Peyer's patch (tissue), 4 donors: Measurements from ENCODE around the gene KDM6B. TPM values are rescaled to one million over a fixed set of nuclear protein-coding genes. Genes with fewer than 3 reads are reported as not detected.

Experiments used
- DNase-seq, 3 donors: peaks; one replicate each; pipeline ENCODE4 v3.0.0-alpha.2; 2017 to 2019
- H3K27ac ChIP-seq, 4 donors: fragments of 200-600 bp; sonication (generic); one replicate each; pipeline ENCODE4 v1.5.1; 2016 to 2019
- H3K27me3 ChIP-seq, 2 donors: fragments of 200-600 bp; sonication (generic); one replicate each; pipeline ENCODE4 v1.5.1; 2019
- H3K36me3 ChIP-seq, 3 donors: fragments of 200-600 bp; sonication (generic); one replicate each; pipeline ENCODE4 v1.5.1; 2016 to 2019
- H3K4me1 ChIP-seq, 4 donors: fragments of 200-600 bp; sonication (generic); one replicate each; pipeline ENCODE4 v1.5.1; 2016 to 2019
- H3K4me3 ChIP-seq, 4 donors: fragments of 200-600 bp; sonication (generic); 1 replicate in 3 of 4; 2 replicates in 1 of 4; pipeline ENCODE4 v1.5.1; 2016 to 2019; ENCODE audit warnings: mild to moderate bottlenecking in 1 of 4
- H3K9me3 ChIP-seq, 4 donors: fragments of 200-600 bp; sonication (generic); one replicate each; pipeline ENCODE4 v1.5.1; 2016 to 2019; ENCODE audit warnings: mild to moderate bottlenecking in 1 of 4
- POLR2A ChIP-seq, 2 donors: fragments of 450-650 bp; IDR thresholded peaks; one replicate each; pipeline ENCODE4 v1.5.1; 2017; ENCODE audit warnings: antibody characterized with exemption in 2 of 2, mild to moderate bottlenecking in 2 of 2, moderate library complexity in 2 of 2
- total RNA-seq, 4 donors: library from RNA; depleted of rRNA; stranded (reverse); fragments of >200 nt; gene quantifications; one replicate each; pipeline ENCODE4 v1.1.0, GENCODE V29; 2016
- TF ChIP-seq, protein P1 (sequence below), 6 experiments: fragments of 450-650 bp in 4 of 6; fragments of 200-600 bp in 2 of 6; sonication (generic) in 1 of 6; IDR thresholded peaks; one replicate each; pipeline ENCODE4 v1.5.1; 2017 to 2019; ENCODE audit warnings: antibody characterized with exemption in 6 of 6, mild to moderate bottlenecking in 3 of 6, moderate library complexity in 1 of 6

KDM6B gene
- total RNA-seq, 4 donors from 2014 or later: 32.1 to 45.6 (median 36.4) TPM

DNA sequence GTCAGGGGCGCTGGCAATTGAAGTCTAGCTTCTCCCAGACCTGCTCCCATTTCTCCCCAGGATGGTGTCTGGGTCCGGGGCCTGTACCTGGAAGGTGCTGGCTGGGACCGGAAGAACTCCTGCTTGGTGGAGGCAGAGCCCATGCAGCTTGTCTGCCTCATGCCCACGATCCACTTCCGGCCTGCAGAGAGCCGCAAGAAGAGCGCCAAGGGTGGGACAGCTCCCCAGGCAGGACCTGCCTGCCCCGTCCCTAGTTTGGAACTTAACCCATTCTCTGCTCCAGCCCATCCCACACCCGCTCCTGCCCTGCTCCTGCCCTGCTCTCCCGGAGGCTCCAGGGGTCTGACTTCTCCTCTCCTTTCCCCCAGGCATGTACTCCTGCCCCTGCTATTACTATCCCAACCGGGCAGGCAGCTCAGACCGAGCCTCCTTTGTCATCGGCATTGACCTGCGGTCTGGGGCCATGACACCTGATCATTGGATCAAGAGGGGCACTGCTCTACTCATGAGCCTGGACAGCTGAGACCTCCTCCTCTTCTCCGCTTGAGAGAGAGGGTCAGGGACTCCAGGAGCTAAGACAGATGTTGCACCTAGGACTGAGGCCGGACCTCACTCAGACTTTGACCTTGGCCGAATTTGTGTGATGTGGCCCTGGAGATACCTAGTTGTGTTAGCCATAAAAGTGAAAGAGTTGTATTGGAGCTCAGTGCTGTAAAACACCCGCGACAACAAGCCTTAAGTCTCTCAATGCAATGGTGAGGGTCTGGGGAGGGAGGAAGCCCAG is 814 bp upstream of the KDM6B start:
- Histone ChIP-seq H3K27me3 (no peaks in the 10 kb centered on the region), H3K36me3 (no peaks in the 10 kb centered on the region), H3K4me3 (peak overlapping the region; percentile 54 to 85 (median 76)), H3K9me3 (no peaks in the 10 kb centered on the region), H3K27ac (peak overlapping the region; percentile 88 to 100 (median 95)), H3K4me1 (peaks cover 0 to 28% (median 17%) of the 10 kb centered on the region in 4 donors)
- no peak for DNase-seq
- TF ChIP-seq, protein P1, sequence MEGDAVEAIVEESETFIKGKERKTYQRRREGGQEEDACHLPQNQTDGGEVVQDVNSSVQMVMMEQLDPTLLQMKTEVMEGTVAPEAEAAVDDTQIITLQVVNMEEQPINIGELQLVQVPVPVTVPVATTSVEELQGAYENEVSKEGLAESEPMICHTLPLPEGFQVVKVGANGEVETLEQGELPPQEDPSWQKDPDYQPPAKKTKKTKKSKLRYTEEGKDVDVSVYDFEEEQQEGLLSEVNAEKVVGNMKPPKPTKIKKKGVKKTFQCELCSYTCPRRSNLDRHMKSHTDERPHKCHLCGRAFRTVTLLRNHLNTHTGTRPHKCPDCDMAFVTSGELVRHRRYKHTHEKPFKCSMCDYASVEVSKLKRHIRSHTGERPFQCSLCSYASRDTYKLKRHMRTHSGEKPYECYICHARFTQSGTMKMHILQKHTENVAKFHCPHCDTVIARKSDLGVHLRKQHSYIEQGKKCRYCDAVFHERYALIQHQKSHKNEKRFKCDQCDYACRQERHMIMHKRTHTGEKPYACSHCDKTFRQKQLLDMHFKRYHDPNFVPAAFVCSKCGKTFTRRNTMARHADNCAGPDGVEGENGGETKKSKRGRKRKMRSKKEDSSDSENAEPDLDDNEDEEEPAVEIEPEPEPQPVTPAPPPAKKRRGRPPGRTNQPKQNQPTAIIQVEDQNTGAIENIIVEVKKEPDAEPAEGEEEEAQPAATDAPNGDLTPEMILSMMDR (IDR thresholded peaks at IDR 0.05): no peak
- TF ChIP-seq POLR2A (IDR thresholded peaks at IDR 0.05): no peak

DNA sequence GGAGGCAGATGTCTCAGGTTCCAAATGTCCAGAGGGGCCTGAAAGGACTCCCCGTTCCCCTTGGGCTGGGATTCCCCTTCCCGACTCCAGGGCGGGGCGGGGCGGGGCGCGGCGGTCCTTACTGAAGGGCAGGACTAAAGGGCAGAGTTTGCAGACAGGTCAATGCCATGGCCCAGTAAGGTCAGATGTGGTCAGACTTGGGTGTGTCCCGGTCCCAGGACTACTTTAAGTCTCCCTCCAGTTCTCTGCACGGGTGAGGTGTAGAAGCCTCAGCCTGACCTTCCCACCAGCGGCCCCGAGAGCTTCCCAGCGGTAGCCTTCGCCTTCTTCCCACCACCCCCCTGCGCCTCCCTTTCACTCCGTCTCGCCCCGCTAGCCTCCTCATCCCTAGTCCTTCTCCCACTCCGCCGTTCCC is 532 bp downstream of the KDM6B start:
- TF ChIP-seq, protein P1 (IDR thresholded peaks at IDR 0.05): no peak
- TF ChIP-seq POLR2A (IDR thresholded peaks at IDR 0.05): peak in 1 of 2 donors; percentile 23
- peak; percentile 59 to 88 (median 85) for DNase-seq
- Histone ChIP-seq H3K4me1 (peaks cover 0 to 37% (median 21%) of the 10 kb centered on the region in 4 donors), H3K36me3 (no peaks in the 10 kb centered on the region), H3K9me3 (no peaks in the 10 kb centered on the region), H3K27me3 (no peaks in the 10 kb centered on the region), H3K4me3 (peak overlapping the region; percentile 54 to 85 (median 76)), H3K27ac (peak overlapping the region; percentile 88 to 100 (median 95))

DNA sequence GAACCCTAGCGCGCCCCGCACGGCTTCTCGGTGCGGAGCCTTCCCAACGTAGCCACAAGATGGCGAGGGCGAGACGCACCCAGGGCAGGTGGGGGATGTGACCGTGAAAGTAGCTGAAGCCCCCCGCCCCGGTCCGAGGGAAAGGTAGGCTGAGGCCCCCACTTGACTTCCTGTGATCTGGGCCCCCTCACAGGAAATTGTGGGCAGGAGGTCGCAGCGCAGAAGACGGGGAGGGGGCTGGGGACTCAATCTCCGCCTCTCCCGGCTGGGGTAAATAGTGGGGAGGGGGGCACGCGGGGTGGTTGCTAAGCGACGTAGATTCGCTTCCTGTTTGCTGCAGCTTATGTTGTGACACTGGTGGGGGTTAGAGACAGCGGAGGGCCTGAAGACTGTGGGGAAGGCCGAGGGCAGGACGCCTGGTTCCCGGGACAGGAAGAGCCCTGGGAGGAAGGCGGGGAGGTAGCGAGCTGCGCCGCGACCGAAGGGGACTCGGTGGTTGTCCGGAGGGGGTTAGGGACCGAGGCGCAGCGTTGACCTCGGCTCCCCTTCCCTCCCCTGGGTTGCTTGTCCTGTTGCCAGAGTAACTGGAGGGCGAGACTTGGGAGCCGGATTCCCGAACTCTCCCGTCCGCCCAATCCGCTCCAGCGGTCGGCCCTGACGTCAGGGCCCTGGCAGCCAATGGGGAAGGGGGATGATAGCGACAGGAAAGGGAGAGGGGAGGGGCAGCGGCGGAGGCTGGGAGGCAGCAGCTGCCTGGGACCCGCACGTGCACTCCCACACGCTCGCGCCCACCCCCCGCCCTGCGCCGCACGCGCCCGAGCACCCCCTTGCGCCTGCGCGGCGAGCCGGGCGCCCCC is 1.2 kb downstream of the KDM6B start:
- H3K4me1 ChIP-seq: peaks cover 0 to 44% (median 21%) of the 10 kb centered on the region in 4 donors
- no peaks in the 10 kb centered on the region for H3K27me3 ChIP-seq
- peak overlapping the region; percentile 54 to 85 (median 76) for H3K4me3 ChIP-seq
- peak; percentile 93 to 97 (median 97) for DNase-seq
- peak overlapping the region; percentile 88 to 100 (median 95) for H3K27ac ChIP-seq
- peaks cover 0 to 4% (median 0%) of the 10 kb centered on the region in 3 donors for H3K36me3 ChIP-seq
- no peaks in the 10 kb centered on the region for H3K9me3 ChIP-seq
- TF ChIP-seq, protein P1 (IDR thresholded peaks at IDR 0.05): peak; percentile 69 to 92 (median 84)
- TF ChIP-seq POLR2A (IDR thresholded peaks at IDR 0.05): peak; percentile 63 to 66

GRCh38 chr17:7835814-7836595 is 2.0 kb downstream of the KDM6B start:
- TF ChIP-seq, protein P1 (IDR thresholded peaks at IDR 0.05): no peak
- peak in 1 of 2 donors; percentile 92 for TF ChIP-seq POLR2A (IDR thresholded peaks at IDR 0.05)
- Histone ChIP-seq H3K4me3 (peak overlapping the region; percentile 54 to 85 (median 76)), H3K27ac (peak overlapping the region; percentile 88 to 100 (median 95)), H3K27me3 (no peaks in the 10 kb centered on the region), H3K36me3 (peaks cover 0 to 7% (median 0%) of the 10 kb centered on the region in 3 donors), H3K9me3 (no peaks in the 10 kb centered on the region), H3K4me1 (peaks cover 0 to 52% (median 25%) of the 10 kb centered on the region in 4 donors)
- DNase-seq: peak; percentile 74 to 88 (median 83)
